Measurements from ENCODE around the gene ESR1. TPM values are rescaled to one million over a fixed set of nuclear protein-coding genes. Genes with fewer than 3 reads are reported as not detected.
A peak's percentile ranks its signal among the peaks of the same experiment; 100 is the strongest.
"Not testable (repeated sequence)": the region's sequence is repeated elsewhere in the genome, so short reads cannot be mapped to it uniquely, and the experiment has no call there.

Gene ESR1
- total RNA-seq, 6 experiments from 2014 or later = 0.07 to 0.63 (median 0.40) TPM

- no peak for DNase-seq
- peaks cover 11% of the 10 kb centered on the region for H3K27me3 Mint-ChIP-seq (ENCODE audit: insufficient read depth)
- H3K36me3 Mint-ChIP-seq (ENCODE audit: low read depth) = peaks cover 14% of the 10 kb centered on the region
- no peaks in the 10 kb centered on the region; the same call in 1 of the 2 replicates for H3K4me1 Mint-ChIP-seq (ENCODE audit: low read depth)
- no peak for TF ChIP-seq CTCF (IDR thresholded peaks at IDR 0.05)
- H3K27ac Mint-ChIP-seq = no peak overlapping the region
- H3K4me3 Mint-ChIP-seq = no peak overlapping the region
- H3K9me3 Mint-ChIP-seq = peaks cover 14% of the 10 kb centered on the region
Observed at GRCh38 chr6:152071843-152072242, 264.4 kb downstream of the ESR1 start.

DNA sequence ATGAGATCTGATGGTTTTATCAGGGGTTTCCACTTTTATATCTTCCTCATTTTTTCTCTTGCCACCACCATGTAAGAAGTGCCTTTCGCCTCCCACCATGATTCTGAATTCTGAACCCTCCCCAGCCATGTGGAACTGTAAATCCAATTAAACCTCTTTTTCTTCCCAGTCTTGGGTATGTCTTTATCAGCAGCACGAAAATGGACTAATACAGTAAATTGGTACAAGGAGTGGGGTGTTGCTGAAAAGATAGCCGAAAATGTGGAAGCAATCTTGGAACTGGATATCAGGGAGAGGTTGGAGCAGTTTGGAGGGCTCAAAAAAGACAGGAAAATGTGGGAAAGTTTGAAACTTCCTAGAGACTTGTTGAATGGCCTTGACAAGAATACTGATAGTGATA, 268.8 kb downstream of the ESR1 start:
- Mint-ChIP-seq H3K27me3 (ENCODE audit: insufficient read depth) (peaks cover 12% of the 10 kb centered on the region), H3K9me3 (peaks cover 20% of the 10 kb centered on the region), H3K36me3 (ENCODE audit: low read depth) (peaks cover 20% of the 10 kb centered on the region)
- not testable (repeated sequence) for DNase-seq; H3K4me1 Mint-ChIP-seq (ENCODE audit: low read depth); H3K27ac Mint-ChIP-seq; H3K4me3 Mint-ChIP-seq

- DNase-seq = no peak
- no peak overlapping the region for H3K4me3 Mint-ChIP-seq
- H3K36me3 Mint-ChIP-seq (ENCODE audit: low read depth) = peaks cover 20% of the 10 kb centered on the region
- peaks cover 8% of the 10 kb centered on the region for H3K27me3 Mint-ChIP-seq (ENCODE audit: insufficient read depth)
- no peak overlapping the region for H3K27ac Mint-ChIP-seq
- H3K9me3 Mint-ChIP-seq = peaks cover 20% of the 10 kb centered on the region
- H3K4me1 Mint-ChIP-seq (ENCODE audit: low read depth) = no peaks in the 10 kb centered on the region
- no peak for TF ChIP-seq CTCF (IDR thresholded peaks at IDR 0.05)
Observed at GRCh38 chr6:152078001-152078400, 270.5 kb downstream of the ESR1 start.

DNA sequence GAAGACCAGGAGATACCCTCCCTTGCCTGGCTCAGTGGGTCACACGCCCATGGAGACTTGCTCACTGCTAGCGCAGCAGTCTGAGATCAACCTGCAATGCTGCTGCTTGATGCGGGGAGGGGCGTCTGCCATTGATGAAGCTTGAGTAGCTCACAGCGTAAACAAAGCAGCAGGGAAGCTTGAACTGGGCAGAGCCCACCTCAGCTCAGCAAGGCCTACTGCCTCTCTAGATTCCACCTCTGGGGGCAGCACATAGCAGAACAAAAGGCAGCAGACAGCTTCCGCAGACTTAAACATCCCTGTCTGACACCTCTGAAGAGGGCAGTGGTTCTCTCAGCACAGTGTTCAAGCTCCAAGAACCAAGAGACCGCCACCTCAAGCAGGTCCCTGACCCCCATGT, 271.3 kb downstream of the ESR1 start:
- no peak for DNase-seq
- H3K4me3 Mint-ChIP-seq = no peak overlapping the region
- peaks cover 20% of the 10 kb centered on the region for H3K36me3 Mint-ChIP-seq (ENCODE audit: low read depth)
- peaks cover 20% of the 10 kb centered on the region for H3K9me3 Mint-ChIP-seq
- no peak for TF ChIP-seq CTCF (IDR thresholded peaks at IDR 0.05)
- H3K27me3 Mint-ChIP-seq (ENCODE audit: insufficient read depth) = peaks cover 8% of the 10 kb centered on the region
- H3K27ac Mint-ChIP-seq = no peak overlapping the region
- no peaks in the 10 kb centered on the region for H3K4me1 Mint-ChIP-seq (ENCODE audit: low read depth)

DNA sequence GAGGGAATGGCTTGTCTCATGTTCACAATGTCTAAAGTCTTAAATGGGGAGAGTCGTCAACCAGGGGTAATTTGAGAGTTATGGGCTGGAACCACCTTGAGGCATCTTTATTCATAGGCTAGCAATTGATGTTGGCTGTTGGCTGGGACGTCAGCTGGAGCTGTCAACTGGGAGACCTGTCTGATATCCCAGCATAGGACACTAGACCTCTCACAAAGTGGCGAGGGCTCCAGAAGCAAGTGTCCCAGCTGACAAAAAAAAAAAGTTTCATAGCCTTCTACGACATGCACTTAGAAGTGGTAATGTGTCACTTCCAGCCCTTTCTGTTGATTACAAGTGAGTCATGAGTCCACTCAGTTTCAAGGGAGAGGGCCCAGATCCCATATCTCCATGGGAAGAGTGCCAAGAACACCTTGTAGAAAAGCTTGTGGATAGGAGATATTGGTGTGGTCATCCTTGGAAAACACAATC, 278.0 kb downstream of the ESR1 start:
- Mint-ChIP-seq H3K27me3 (ENCODE audit: insufficient read depth) (peaks cover 2% of the 10 kb centered on the region; the same call in 1 of the 2 replicates), H3K9me3 (no peaks in the 10 kb centered on the region), H3K27ac (no peak overlapping the region), H3K4me1 (ENCODE audit: low read depth) (peaks cover 47% of the 10 kb centered on the region), H3K36me3 (ENCODE audit: low read depth) (no peaks in the 10 kb centered on the region; the same call in 1 of the 2 replicates), H3K4me3 (no peak overlapping the region)
- peak; percentile 15 for DNase-seq
- no peak for TF ChIP-seq CTCF (IDR thresholded peaks at IDR 0.05)

DNA sequence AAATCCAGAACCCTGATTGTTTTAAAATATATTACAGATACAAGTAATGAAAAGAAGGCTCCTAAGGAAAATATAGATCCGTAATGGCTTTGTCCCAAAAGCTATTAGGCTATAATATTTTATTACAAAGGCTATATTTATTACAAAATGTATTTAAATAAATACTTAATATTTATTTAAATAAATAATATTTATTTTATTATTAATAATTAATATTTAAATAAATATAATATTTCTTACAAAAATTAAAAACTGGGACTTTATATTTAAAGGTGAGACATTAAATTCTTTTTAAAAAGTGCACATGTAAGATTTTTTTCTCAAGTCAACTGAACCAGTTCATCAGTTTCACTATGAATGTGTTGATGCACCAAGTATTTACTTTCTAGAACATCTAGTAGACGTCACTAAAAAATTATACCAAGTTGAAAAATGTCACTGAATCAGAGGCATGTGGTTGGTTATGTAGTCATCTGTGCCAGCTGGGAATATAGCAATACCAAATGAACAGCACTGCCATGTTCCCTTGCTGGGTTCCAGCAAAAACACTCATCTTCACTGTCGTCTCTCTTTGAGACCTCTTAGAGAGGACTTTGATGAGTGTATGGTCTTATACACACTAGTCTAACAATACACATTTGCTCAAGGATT, 278.9 kb downstream of the ESR1 start:
- H3K27me3 Mint-ChIP-seq (ENCODE audit: insufficient read depth) = no peaks in the 10 kb centered on the region
- H3K4me3 Mint-ChIP-seq = no peak overlapping the region
- H3K27ac Mint-ChIP-seq = peak overlapping the region; percentile 11; the same call in 1 of the 2 replicates
- no peak for TF ChIP-seq CTCF (IDR thresholded peaks at IDR 0.05)
- H3K36me3 Mint-ChIP-seq (ENCODE audit: low read depth) = no peaks in the 10 kb centered on the region; the same call in 1 of the 2 replicates
- H3K4me1 Mint-ChIP-seq (ENCODE audit: low read depth) = peaks cover 56% of the 10 kb centered on the region
- H3K9me3 Mint-ChIP-seq = no peaks in the 10 kb centered on the region
- DNase-seq = no peak
